Osteocyte (in vitro differentiated cells): ENCODE data around the gene POP7. TPM values are rescaled to one million over a fixed set of nuclear protein-coding genes. Genes with fewer than 3 reads are reported as not detected.

Source experiments
- DNase-seq: peaks from one replicate; pipeline ENCODE4 v3.0.0; 2021; ENCODE audit warnings: mixed read lengths; ENCODE audit not compliant: unreplicated experiment; ENCODE audit errors: extremely low spot score
- H3K27ac Mint-ChIP-seq: one replicate; pipeline ENCODE4 v1.8.0; 2021; ENCODE audit warnings: mild to moderate bottlenecking, mixed read lengths; ENCODE audit not compliant: unreplicated experiment
- H3K27me3 Mint-ChIP-seq: one replicate; pipeline ENCODE4 v1.8.0; 2021; ENCODE audit warnings: mixed read lengths; ENCODE audit not compliant: unreplicated experiment
- H3K36me3 Mint-ChIP-seq: one replicate; pipeline ENCODE4 v1.8.0; 2021; ENCODE audit warnings: mixed read lengths; ENCODE audit not compliant: unreplicated experiment
- H3K4me1 Mint-ChIP-seq: one replicate; pipeline ENCODE4 v1.8.0; 2021; ENCODE audit warnings: mixed read lengths; ENCODE audit not compliant: unreplicated experiment
- H3K4me3 Mint-ChIP-seq: one replicate; pipeline ENCODE4 v1.8.0; 2021; ENCODE audit warnings: mild to moderate bottlenecking, moderate library complexity, mixed read lengths; ENCODE audit not compliant: unreplicated experiment
- H3K9me3 Mint-ChIP-seq: one replicate; pipeline ENCODE4 v1.8.0; 2021; ENCODE audit warnings: mixed read lengths; ENCODE audit not compliant: unreplicated experiment
- total RNA-seq: library from RNA; stranded (reverse); gene quantifications from 2 replicates; pipeline ENCODE4 v1.2.1, GENCODE V29; 2021
- TF ChIP-seq, protein P1 (sequence below): fragments of 200-600 bp; sonication (generic); IDR thresholded peaks from 2 replicates; pipeline ENCODE4 v1.5.0; 2021; ENCODE audit warnings: antibody characterized with exemption, mild to moderate bottlenecking, moderate library complexity

Gene POP7
- total RNA-seq, 1 donor from 2014 or later = 19.3 TPM

DNA sequence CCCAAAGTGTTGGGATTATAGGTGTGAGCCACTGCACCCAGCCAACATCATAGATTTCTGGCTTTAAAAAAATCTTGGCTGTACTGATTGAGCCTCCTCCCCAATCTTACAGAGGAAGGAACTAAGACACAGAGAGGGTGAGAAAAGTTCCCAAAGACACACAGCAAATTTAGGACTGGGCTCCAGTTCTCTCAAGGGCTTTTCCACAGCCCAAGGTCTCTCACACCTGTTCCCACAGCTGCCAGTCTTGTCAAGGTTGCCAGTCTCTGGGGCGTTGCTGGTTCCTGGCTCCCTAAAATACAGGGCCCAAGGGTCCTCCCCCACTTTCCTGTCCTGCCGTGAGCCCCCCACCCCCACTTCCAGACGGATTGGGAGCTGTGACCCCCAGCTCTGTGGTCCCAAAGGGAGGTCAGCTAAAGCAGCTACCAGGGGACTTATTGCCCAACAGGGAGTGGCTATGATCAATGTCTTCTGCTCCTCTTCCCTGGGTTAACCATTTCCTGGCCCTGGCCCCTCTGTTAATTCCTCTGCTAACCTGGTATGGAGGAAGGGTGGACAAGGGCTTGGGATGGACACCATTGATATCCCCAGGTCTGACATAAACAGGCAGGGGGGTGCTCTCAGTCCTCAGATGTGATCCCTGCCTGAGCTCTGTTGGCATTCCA is 24.3 kb downstream of the POP7 start:
- no peak overlapping the region for H3K27ac Mint-ChIP-seq
- DNase-seq = no peak
- peaks cover 23% of the 10 kb centered on the region for H3K27me3 Mint-ChIP-seq
- H3K4me3 Mint-ChIP-seq = no peak overlapping the region
- TF ChIP-seq, protein P1, sequence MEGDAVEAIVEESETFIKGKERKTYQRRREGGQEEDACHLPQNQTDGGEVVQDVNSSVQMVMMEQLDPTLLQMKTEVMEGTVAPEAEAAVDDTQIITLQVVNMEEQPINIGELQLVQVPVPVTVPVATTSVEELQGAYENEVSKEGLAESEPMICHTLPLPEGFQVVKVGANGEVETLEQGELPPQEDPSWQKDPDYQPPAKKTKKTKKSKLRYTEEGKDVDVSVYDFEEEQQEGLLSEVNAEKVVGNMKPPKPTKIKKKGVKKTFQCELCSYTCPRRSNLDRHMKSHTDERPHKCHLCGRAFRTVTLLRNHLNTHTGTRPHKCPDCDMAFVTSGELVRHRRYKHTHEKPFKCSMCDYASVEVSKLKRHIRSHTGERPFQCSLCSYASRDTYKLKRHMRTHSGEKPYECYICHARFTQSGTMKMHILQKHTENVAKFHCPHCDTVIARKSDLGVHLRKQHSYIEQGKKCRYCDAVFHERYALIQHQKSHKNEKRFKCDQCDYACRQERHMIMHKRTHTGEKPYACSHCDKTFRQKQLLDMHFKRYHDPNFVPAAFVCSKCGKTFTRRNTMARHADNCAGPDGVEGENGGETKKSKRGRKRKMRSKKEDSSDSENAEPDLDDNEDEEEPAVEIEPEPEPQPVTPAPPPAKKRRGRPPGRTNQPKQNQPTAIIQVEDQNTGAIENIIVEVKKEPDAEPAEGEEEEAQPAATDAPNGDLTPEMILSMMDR = no peak
- peaks cover 19% of the 10 kb centered on the region for H3K4me1 Mint-ChIP-seq
- H3K9me3 Mint-ChIP-seq = no peaks in the 10 kb centered on the region
- no peaks in the 10 kb centered on the region for H3K36me3 Mint-ChIP-seq

DNA sequence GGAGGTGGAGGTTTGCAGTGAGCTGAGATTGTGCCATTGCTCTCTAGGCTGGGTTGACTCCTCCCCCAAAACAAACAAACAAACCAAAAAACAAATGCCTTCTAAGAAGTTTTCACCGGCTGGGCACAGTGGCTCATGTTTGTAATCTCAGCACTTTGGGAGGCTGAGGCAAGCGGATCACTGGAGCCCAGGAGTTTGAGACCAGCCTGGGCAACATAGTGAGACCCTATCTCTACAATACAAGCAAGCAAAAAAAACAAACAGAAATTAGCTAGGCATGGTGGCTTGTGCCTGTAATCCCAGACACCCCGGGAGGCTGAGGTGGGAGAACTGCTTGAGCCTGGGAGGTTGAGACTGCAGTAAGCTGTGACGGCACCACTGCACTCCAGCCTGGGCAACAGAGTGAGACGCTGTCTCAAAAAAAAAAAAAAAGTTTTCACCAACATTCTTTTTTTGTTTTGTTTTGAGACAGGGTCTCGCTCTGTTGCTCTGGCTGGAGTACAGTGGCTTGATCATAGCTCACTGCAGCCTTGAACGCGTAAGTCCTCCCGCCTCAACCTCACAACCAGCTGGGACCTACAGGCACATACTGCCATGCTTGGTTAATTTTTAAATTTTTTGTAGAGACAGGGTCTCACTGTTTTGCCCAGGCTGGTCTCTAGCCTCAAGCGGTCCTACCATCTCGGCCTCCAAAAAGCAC is 26.2 kb downstream of the POP7 start:
- Mint-ChIP-seq H3K4me3 (no peak overlapping the region), H3K27ac (no peak overlapping the region), H3K36me3 (no peaks in the 10 kb centered on the region)

DNA sequence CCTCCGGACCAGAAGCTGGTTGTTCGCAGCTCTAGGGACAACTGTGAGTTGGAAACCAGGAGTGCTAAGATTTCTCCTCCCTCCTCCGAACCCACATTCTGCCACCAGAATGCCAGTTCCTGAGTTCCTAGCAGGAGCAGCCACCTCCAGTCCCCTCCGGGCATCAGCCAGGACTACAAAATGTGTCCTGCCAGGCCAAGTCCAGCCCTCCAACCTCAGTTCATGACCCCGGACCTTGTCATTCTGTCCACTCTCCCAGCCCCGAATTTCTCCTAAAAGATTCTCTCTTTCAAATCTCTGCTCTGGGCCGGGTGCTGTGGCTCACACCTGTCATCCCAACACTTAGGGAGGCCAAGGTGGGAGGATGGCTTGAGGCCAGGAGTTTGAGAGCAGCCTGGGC is 29.8 kb downstream of the POP7 start:
- Mint-ChIP-seq H3K9me3 (no peaks in the 10 kb centered on the region), H3K4me3 (no peak overlapping the region), H3K27ac (no peak overlapping the region), H3K27me3 (peaks cover 22% of the 10 kb centered on the region), H3K4me1 (peaks cover 5% of the 10 kb centered on the region), H3K36me3 (no peaks in the 10 kb centered on the region)
- TF ChIP-seq, protein P1 = no peak
- DNase-seq = no peak

More for the DNA sequence above, 26.2 kb downstream of the POP7 start:
- DNase-seq = no peak
- Mint-ChIP-seq H3K9me3 (no peaks in the 10 kb centered on the region), H3K4me1 (peaks cover 9% of the 10 kb centered on the region), H3K27me3 (peaks cover 23% of the 10 kb centered on the region)
- TF ChIP-seq, protein P1 = no peak

DNA sequence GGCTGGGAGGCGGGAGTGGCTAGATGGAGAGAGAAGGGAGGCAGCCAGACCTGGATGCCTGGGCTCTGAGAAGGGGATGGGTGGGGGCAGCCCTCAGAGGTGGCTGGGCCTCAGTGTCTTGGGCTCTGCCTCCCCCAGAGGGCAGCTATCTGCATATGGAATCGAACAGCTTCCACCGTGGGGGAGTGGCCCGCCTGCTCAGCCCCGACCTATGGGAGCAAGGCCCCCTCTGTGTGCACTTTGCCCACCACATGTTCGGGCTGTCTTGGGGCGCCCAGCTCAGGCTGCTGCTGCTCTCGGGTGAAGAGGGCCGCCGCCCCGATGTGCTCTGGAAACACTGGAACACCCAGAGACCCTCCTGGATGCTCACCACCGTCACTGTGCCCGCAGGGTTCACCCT is 30.8 kb downstream of the POP7 start:
- DNase-seq = no peak
- TF ChIP-seq, protein P1 = no peak
- Mint-ChIP-seq H3K27me3 (peaks cover 17% of the 10 kb centered on the region), H3K9me3 (no peaks in the 10 kb centered on the region), H3K27ac (no peak overlapping the region), H3K36me3 (no peaks in the 10 kb centered on the region), H3K4me3 (no peak overlapping the region), H3K4me1 (peaks cover 5% of the 10 kb centered on the region)

DNA sequence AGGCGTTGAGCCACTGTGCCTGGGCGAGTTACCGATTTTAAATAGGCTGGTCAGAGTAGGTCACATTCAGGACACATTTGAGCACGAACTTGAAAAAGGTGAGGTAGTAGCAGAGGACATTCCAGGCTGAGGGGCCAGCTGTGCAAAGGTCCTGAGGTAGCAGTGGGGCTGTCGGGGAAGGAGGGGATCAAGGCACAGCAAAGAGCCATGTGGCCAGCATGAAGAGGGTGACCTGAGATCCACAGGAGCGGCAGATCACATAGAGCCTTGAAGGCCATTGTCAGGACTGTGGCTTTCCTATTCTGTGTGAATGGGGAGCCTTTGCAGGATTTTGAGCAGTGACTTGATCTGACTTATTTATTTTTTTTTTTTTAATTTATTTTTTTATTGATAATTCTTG is 34.0 kb downstream of the POP7 start:
- TF ChIP-seq, protein P1 = no peak
- no peaks in the 10 kb centered on the region for H3K4me1 Mint-ChIP-seq
- peaks cover 2% of the 10 kb centered on the region for H3K27me3 Mint-ChIP-seq
- DNase-seq = no peak
- no peak overlapping the region for H3K27ac Mint-ChIP-seq
- no peaks in the 10 kb centered on the region for H3K9me3 Mint-ChIP-seq
- no peak overlapping the region for H3K4me3 Mint-ChIP-seq
- H3K36me3 Mint-ChIP-seq = no peaks in the 10 kb centered on the region
